SK-N-SH (cell line): ENCODE results near the gene SSC4D. TPM values are rescaled to one million over a fixed set of nuclear protein-coding genes. Genes with fewer than 3 reads are reported as not detected.

Experiments used
- CTCF ChIA-PET: fragments of 300-600, 350-600 bp; formaldehyde crosslinking; extraction: SDS; loops from one replicate; lab custom pipeline; 2021; lab: Yijun Ruan, JAX
- POLR2A ChIA-PET: fragments of 350-600 bp; sonication (Branson Sonifier 250); formaldehyde crosslinking; extraction: SDS; loops from one replicate; lab custom pipeline; 2020; ENCODE audit warnings: antibody characterized with exemption, inconsistent platforms; lab: Yijun Ruan, JAX
- DNase-seq: peaks from one replicate; pipeline ENCODE4 v3.0.0; 2012
- H2AFZ ChIP-seq: fragments of 200-600 bp; sonication (generic); 2 replicates; pipeline ENCODE4 v1.8.1; 2016; ENCODE audit warnings: antibody characterized with exemption, mild to moderate bottlenecking, low read depth
- H3F3A ChIP-seq: fragments of 200-600 bp; sonication (generic); replicated peaks from 2 replicates; pipeline ENCODE3; 2016; ENCODE audit warnings: antibody characterized with exemption, mild to moderate bottlenecking; ENCODE audit not compliant: insufficient read depth
- H3K27ac ChIP-seq, 2 experiments: fragments of 200-500 bp in 1 of 2; fragments of 200-600 bp in 1 of 2; sonication (Bioruptor generic) in 1 of 2; sonication (generic), shearing (Covaris generic) in 1 of 2; 2 replicates each; pipeline versions ENCODE4 v1.5.1 to v1.6.1; 2014 to 2016; ENCODE audit warnings: low read depth in 2 of 2, inconsistent platforms in 1 of 2, low read length in 1 of 2, mild to moderate bottlenecking in 1 of 2, mixed read lengths in 1 of 2
- H3K27me3 ChIP-seq: fragments of 200-600 bp; sonication (generic), shearing (Covaris generic); 2 replicates; pipeline ENCODE4 v1.6.1; 2016; ENCODE audit warnings: mixed run types; ENCODE audit not compliant: insufficient read depth
- H3K36me3 ChIP-seq, 2 experiments: fragments of 200-500 bp in 1 of 2; fragments of 200-600 bp in 1 of 2; sonication (Bioruptor generic) in 1 of 2; sonication (generic) in 1 of 2; replicated peaks in 1 of 2; 2 replicates each; pipeline versions ENCODE3 to v1.5.1; 2014 to 2016; ENCODE audit warnings: low read length in 1 of 2, mild to moderate bottlenecking in 1 of 2; ENCODE audit not compliant: insufficient read depth in 2 of 2, control insufficient read depth in 1 of 2
- H3K4me1 ChIP-seq, 2 experiments: fragments of 200-500 bp in 1 of 2; fragments of 200-600 bp in 1 of 2; sonication (Bioruptor generic) in 1 of 2; sonication (generic), shearing (Covaris generic) in 1 of 2; 2 replicates each; pipeline versions ENCODE4 v1.5.1 to v1.6.1; 2014 to 2016; ENCODE audit warnings: low read depth in 1 of 2, low read length in 1 of 2, mixed run types in 1 of 2; ENCODE audit not compliant: insufficient read depth in 2 of 2, control insufficient read depth in 1 of 2
- H3K4me2 ChIP-seq: fragments of 200-600 bp; sonication (generic), shearing (Covaris generic); 2 replicates; pipeline ENCODE4 v1.6.1; 2017; ENCODE audit warnings: mixed run types
- H3K4me3 ChIP-seq, 2 experiments: fragments of 200-500 bp in 1 of 2; fragments of 200-600 bp in 1 of 2; sonication (Bioruptor generic) in 1 of 2; sonication (generic), shearing (Covaris generic) in 1 of 2; 2 replicates each; pipeline versions ENCODE4 v1.5.1 to v1.8.1; 2014 to 2016; ENCODE audit warnings: low read depth in 2 of 2, inconsistent platforms in 1 of 2, low read length in 1 of 2, mild to moderate bottlenecking in 1 of 2, mixed read lengths in 1 of 2, moderate library complexity in 1 of 2
- H3K79me2 ChIP-seq: fragments of 200-600 bp; sonication (generic); 2 replicates; pipeline ENCODE4 v1.8.1; 2017; ENCODE audit warnings: mild to moderate bottlenecking; ENCODE audit not compliant: insufficient read depth
- H3K9ac ChIP-seq: fragments of 200-600 bp; sonication (generic); 2 replicates; pipeline ENCODE4 v1.6.1; 2017; ENCODE audit warnings: mixed run types
- H3K9me2 ChIP-seq: fragments of 200-600 bp; sonication (generic); 2 replicates; pipeline ENCODE4 v1.6.1; 2017; ENCODE audit warnings: mixed run types
- H3K9me3 ChIP-seq: fragments of 200-600 bp; sonication (generic); 2 replicates; pipeline ENCODE4 v1.6.1; 2017; ENCODE audit warnings: mixed run types, mild to moderate bottlenecking, moderate library complexity
- H4K20me1 ChIP-seq: fragments of 200-600 bp; sonication (generic); 2 replicates; pipeline ENCODE4 v1.6.1; 2017; ENCODE audit warnings: mild to moderate bottlenecking, mixed run types; ENCODE audit not compliant: insufficient read depth
- EZH2phosphoT487 ChIP-seq: fragments of 200-600 bp; sonication (generic); IDR thresholded peaks from 2 replicates; pipeline ENCODE4 v1.6.1; 2017; ENCODE audit warnings: low read depth, mixed run types, mild to moderate bottlenecking, antibody characterized with exemption, moderate library complexity, borderline replicate concordance
- FOXM1 ChIP-seq: IDR thresholded peaks from 2 replicates; pipeline ENCODE4 v1.4.0; 2012; ENCODE audit warnings: low read depth, mild to moderate bottlenecking
- JUND ChIP-seq: IDR thresholded peaks from 2 replicates; pipeline ENCODE4 v1.4.0; 2012
- MEF2A ChIP-seq: IDR thresholded peaks from 2 replicates; pipeline ENCODE4 v1.4.0; 2012; ENCODE audit warnings: low read depth, borderline replicate concordance
- NRF1 ChIP-seq: IDR thresholded peaks from 2 replicates; pipeline ENCODE4 v1.6.1; 2012; ENCODE audit warnings: low read depth, mild to moderate bottlenecking, low read length
- POLR2AphosphoS5 ChIP-seq: IDR thresholded peaks from 2 replicates; pipeline ENCODE4 v1.6.1; 2012; ENCODE audit warnings: low read depth, low read length
- RAD21 ChIP-seq: IDR thresholded peaks from 2 replicates; pipeline ENCODE4 v1.6.1; 2012; ENCODE audit warnings: mild to moderate bottlenecking, low read length
- RFX5 ChIP-seq: IDR thresholded peaks from 2 replicates; pipeline ENCODE4 v1.6.1; 2012; ENCODE audit warnings: mild to moderate bottlenecking, improper control_type of control experiment, low read length
- SIN3A ChIP-seq: IDR thresholded peaks from 2 replicates; pipeline ENCODE4 v1.6.1; 2012; ENCODE audit warnings: low read depth, mild to moderate bottlenecking, low read length, moderate library complexity, borderline replicate concordance
- SMC3 ChIP-seq: IDR thresholded peaks from 2 replicates; pipeline ENCODE4 v1.6.1; 2012; ENCODE audit warnings: low read depth, low read length, improper control_type of control experiment
- YY1 ChIP-seq: IDR thresholded peaks from 2 replicates; pipeline ENCODE4 v1.4.0; 2012; ENCODE audit warnings: low read depth, mild to moderate bottlenecking
- WGBS: methylation state at CpG from one replicate; pipeline ENCODE4 v1.1.6; 2017; ENCODE audit warnings: low lambda C conversion rate; 5-methylcytosine and 5-hydroxymethylcytosine counted together
- polyA plus RNA-seq, 3 experiments: library from polyadenylated mRNA; depleted of rRNA; stranded (reverse); fragments of >200 nt; gene quantifications; 2 replicates each; pipeline ENCODE4 v1.2.3, GENCODE V29; 2012
- TF ChIP-seq, protein P1 (sequence below): IDR thresholded peaks from 2 replicates; pipeline ENCODE4 v1.4.0; 2012; ENCODE audit warnings: low read depth, borderline replicate concordance

Gene SSC4D
- polyA plus RNA-seq, 1 of the 3 experiments (the other 2 are of a cell fraction) = 2.0 TPM

DNA sequence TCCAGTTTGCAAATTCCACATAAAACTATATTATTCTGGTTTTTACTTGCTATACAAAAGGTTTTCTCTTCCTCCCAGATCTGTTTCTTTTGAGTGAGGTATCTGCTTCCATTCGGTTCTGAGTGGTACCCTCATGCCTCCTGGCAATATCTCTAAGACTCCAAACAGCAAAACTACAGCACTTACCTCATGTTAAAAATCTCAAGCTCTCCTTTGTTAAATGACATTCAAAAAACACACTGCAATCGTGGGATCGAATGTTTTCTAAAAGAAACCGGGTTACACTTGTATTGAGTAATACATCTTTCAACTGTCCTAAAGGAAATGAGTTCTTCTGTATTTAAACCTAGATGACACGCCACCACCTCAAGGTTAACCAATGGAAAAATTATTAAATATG is 61.8 kb downstream of the SSC4D start:
- H3K9me3 ChIP-seq = no peaks in the 10 kb centered on the region
- H3K4me1 ChIP-seq = peaks cover 0 to 11% of the 10 kb centered on the region in 2 experiments; a peak in 1 of 4 replicates
- H3K27me3 ChIP-seq = no peaks in the 10 kb centered on the region
- WGBS = 86% methylated on average over 5 of the region's 5 CpGs
- H2AFZ ChIP-seq = no peak overlapping the region
- no peak for DNase-seq
- peaks cover 28% of the 10 kb centered on the region for H3F3A ChIP-seq
- H4K20me1 ChIP-seq = peaks cover 99% of the 10 kb centered on the region
- ChIA-PET CTCF (interaction anchor here (1.2 kb wide), 1 partner anchor 22 kb away, joined by 3 read pairs; no protein-coding TSS in a partner anchor), POLR2A (interaction anchor here (1.6 kb wide), 1 partner anchor 11 kb away, joined by 5 read pairs; the partner anchor contains the start of gene YWHAG)
- peaks cover 54 to 91% of the 10 kb centered on the region in 2 experiments for H3K36me3 ChIP-seq
- H3K9me2 ChIP-seq = no peaks in the 10 kb centered on the region
- TF ChIP-seq FOXM1 (no peak), SIN3A (no peak), SMC3 (no peak)
- no peak overlapping the region for H3K4me2 ChIP-seq
- no peak overlapping the region for H3K27ac ChIP-seq
- H3K79me2 ChIP-seq = peaks cover 100% of the 10 kb centered on the region
- no peak overlapping the region for H3K9ac ChIP-seq
- H3K4me3 ChIP-seq = no peak overlapping the region

DNA sequence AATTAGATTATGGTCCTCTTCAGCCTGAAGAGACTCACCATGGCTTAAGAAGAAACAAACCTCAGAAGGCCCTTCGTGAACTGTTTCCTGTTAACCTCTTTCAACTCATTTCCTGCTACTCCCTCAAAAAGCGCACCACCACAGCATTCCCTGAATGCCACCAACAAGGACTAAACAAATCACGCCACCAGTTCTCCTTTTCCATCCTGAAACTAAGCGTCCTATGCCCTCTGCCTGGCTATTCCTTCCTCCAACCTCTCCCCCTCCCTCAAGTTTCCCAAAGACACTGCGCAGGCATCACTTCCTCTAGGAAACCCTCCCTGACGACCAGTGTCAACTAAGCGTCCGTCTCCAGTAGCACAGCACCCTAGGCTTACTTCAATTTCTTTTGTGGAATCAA is 62.7 kb downstream of the SSC4D start:
- H3K4me3 ChIP-seq = no peak overlapping the region
- DNase-seq = no peak
- no peaks in the 10 kb centered on the region for H3K9me2 ChIP-seq
- H3K79me2 ChIP-seq = peaks cover 100% of the 10 kb centered on the region
- 95% methylated on average over 8 of the region's 8 CpGs for WGBS
- H3K9ac ChIP-seq = no peak overlapping the region
- no peak overlapping the region for H3K27ac ChIP-seq
- no peak overlapping the region for H2AFZ ChIP-seq
- peaks cover 37% of the 10 kb centered on the region for H3F3A ChIP-seq
- no peak overlapping the region for H3K4me2 ChIP-seq
- no peak for TF ChIP-seq NRF1
- no peak for TF ChIP-seq RFX5
- no peak for TF ChIP-seq EZH2phosphoT487
- no peak for TF ChIP-seq RAD21
- TF ChIP-seq POLR2AphosphoS5 = no peak
- no peak for TF ChIP-seq YY1
- no peak for TF ChIP-seq JUND
- TF ChIP-seq, protein P1, sequence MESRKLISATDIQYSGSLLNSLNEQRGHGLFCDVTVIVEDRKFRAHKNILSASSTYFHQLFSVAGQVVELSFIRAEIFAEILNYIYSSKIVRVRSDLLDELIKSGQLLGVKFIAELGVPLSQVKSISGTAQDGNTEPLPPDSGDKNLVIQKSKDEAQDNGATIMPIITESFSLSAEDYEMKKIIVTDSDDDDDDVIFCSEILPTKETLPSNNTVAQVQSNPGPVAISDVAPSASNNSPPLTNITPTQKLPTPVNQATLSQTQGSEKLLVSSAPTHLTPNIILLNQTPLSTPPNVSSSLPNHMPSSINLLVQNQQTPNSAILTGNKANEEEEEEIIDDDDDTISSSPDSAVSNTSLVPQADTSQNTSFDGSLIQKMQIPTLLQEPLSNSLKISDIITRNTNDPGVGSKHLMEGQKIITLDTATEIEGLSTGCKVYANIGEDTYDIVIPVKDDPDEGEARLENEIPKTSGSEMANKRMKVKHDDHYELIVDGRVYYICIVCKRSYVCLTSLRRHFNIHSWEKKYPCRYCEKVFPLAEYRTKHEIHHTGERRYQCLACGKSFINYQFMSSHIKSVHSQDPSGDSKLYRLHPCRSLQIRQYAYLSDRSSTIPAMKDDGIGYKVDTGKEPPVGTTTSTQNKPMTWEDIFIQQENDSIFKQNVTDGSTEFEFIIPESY = no peak
- TF ChIP-seq MEF2A = no peak
- H3K36me3 ChIP-seq = peaks cover 63 to 91% of the 10 kb centered on the region in 2 experiments
- H4K20me1 ChIP-seq = peaks cover 99% of the 10 kb centered on the region
- ChIA-PET POLR2A (interaction anchor here (1.6 kb wide), 1 partner anchor 12 kb away, joined by 5 read pairs; the partner anchor contains the start of gene YWHAG), CTCF (no interaction called here)
- H3K9me3 ChIP-seq = no peaks in the 10 kb centered on the region
- no peaks in the 10 kb centered on the region for H3K27me3 ChIP-seq
- 0 out of 4 replicates have a peak, but pooled peaks cover 0 to 10% of the 10 kb centered on the region in 2 experiments for H3K4me1 ChIP-seq
